ENCODE results near the gene USP38. TPM values are rescaled to one million over a fixed set of nuclear protein-coding genes. Genes with fewer than 3 reads are reported as not detected.
"Not testable (repeated sequence)": the region's sequence is repeated elsewhere in the genome, so short reads cannot be mapped to it uniquely, and the experiment has no call there.

The USP38 gene
- 18.7 and 20.1 TPM in 2 replicates for total RNA-seq (2014; rRNA removed; shearing (Covaris generic))

- H3K36me3 ChIP-seq: peaks cover 35% of the 10 kb centered on the region
- H3K27me3 ChIP-seq (replicated peaks): no peaks in the 10 kb centered on the region
- peak within 1 kb of the TSS; percentile 87 for H3K4me3 ChIP-seq
- peaks cover 4% of the 10 kb centered on the region; the same call in 1 of the 2 replicates for H3K4me1 ChIP-seq (replicated peaks)
- peak within 1 kb of the TSS; percentile 64 for H3K27ac ChIP-seq
- H3K9me3 ChIP-seq (replicated peaks): no peaks in the 10 kb centered on the region
- DNase-seq (ENCODE audit: low read depth in 1 of 2, low spot score in 2 of 2): peak; percentile 74 to 89
These were observed at the start of gene USP38 for GRCh38 chr4:143184503-143185252. USP38 (plus strand) TSS chr4:143184917; CDS start chr4:143185451, 534 bp downstream.

GRCh38 chr4:143135358-143135757 lies 49.4 kb upstream of the USP38 start:
- Histone ChIP-seq H3K4me1 (replicated peaks) (no peaks in the 10 kb centered on the region), H3K27me3 (replicated peaks) (no peaks in the 10 kb centered on the region), H3K36me3 (no peaks in the 10 kb centered on the region), H3K27ac (no peak overlapping the region), H3K9me3 (replicated peaks) (no peaks in the 10 kb centered on the region), H3K4me3 (no peak overlapping the region)
- DNase-seq (ENCODE audit: low read depth in 1 of 2, low spot score in 2 of 2): no peak

- no peak overlapping the region for H3K27ac ChIP-seq
- H3K4me3 ChIP-seq: no peak overlapping the region
- no peaks in the 10 kb centered on the region for H3K4me1 ChIP-seq (replicated peaks)
- no peaks in the 10 kb centered on the region for H3K27me3 ChIP-seq (replicated peaks)
- no peak for DNase-seq (ENCODE audit: low read depth in 1 of 2, low spot score in 2 of 2)
- H3K36me3 ChIP-seq: no peaks in the 10 kb centered on the region
- H3K9me3 ChIP-seq (replicated peaks): no peaks in the 10 kb centered on the region
These were observed 44.0 kb upstream of the USP38 start for GRCh38 chr4:143140696-143141095.

GRCh38 chr4:143148521-143148920 lies 36.2 kb upstream of the USP38 start:
- no peaks in the 10 kb centered on the region for H3K9me3 ChIP-seq (replicated peaks)
- H3K4me3 ChIP-seq: no peak overlapping the region
- no peak for DNase-seq (ENCODE audit: low read depth in 1 of 2, low spot score in 2 of 2)
- no peaks in the 10 kb centered on the region for H3K36me3 ChIP-seq
- no peaks in the 10 kb centered on the region for H3K4me1 ChIP-seq (replicated peaks)
- no peak overlapping the region for H3K27ac ChIP-seq
- no peaks in the 10 kb centered on the region for H3K27me3 ChIP-seq (replicated peaks)

GRCh38 chr4:143156853-143157252 lies 27.9 kb upstream of the USP38 start:
- Histone ChIP-seq H3K9me3 (replicated peaks) (no peaks in the 10 kb centered on the region), H3K4me1 (replicated peaks) (no peaks in the 10 kb centered on the region), H3K27ac (no peak overlapping the region), H3K27me3 (replicated peaks) (no peaks in the 10 kb centered on the region), H3K36me3 (no peaks in the 10 kb centered on the region), H3K4me3 (no peak overlapping the region)
- no peak for DNase-seq (ENCODE audit: low read depth in 1 of 2, low spot score in 2 of 2)

GRCh38 chr4:143163614-143164013 lies 21.1 kb upstream of the USP38 start:
- no peaks in the 10 kb centered on the region for H3K36me3 ChIP-seq
- no peaks in the 10 kb centered on the region for H3K9me3 ChIP-seq (replicated peaks)
- H3K4me3 ChIP-seq: no peak overlapping the region
- H3K4me1 ChIP-seq (replicated peaks): no peaks in the 10 kb centered on the region
- no peaks in the 10 kb centered on the region for H3K27me3 ChIP-seq (replicated peaks)
- no peak for DNase-seq (ENCODE audit: low read depth in 1 of 2, low spot score in 2 of 2)
- no peak overlapping the region for H3K27ac ChIP-seq

GRCh38 chr4:143166722-143167121 lies 18.0 kb upstream of the USP38 start:
- H3K4me3 ChIP-seq; H3K27me3 ChIP-seq (replicated peaks); DNase-seq (ENCODE audit: low read depth in 1 of 2, low spot score in 2 of 2); H3K9me3 ChIP-seq (replicated peaks); H3K27ac ChIP-seq; H3K4me1 ChIP-seq (replicated peaks); H3K36me3 ChIP-seq: not testable (repeated sequence)

- no peaks in the 10 kb centered on the region for H3K27me3 ChIP-seq (replicated peaks)
- no peak overlapping the region for H3K4me3 ChIP-seq
- no peak overlapping the region for H3K27ac ChIP-seq
- H3K9me3 ChIP-seq (replicated peaks): no peaks in the 10 kb centered on the region
- DNase-seq (ENCODE audit: low read depth in 1 of 2, low spot score in 2 of 2): no peak
- no peaks in the 10 kb centered on the region for H3K36me3 ChIP-seq
- no peaks in the 10 kb centered on the region for H3K4me1 ChIP-seq (replicated peaks)
These were observed 5.8 kb upstream of the USP38 start for GRCh38 chr4:143178923-143179322.

- no peaks in the 10 kb centered on the region for H3K27me3 ChIP-seq (replicated peaks)
- no peak for DNase-seq (ENCODE audit: low read depth in 1 of 2, low spot score in 2 of 2)
- no peak overlapping the region for H3K27ac ChIP-seq
- peaks cover 25% of the 10 kb centered on the region for H3K36me3 ChIP-seq
- no peaks in the 10 kb centered on the region for H3K9me3 ChIP-seq (replicated peaks)
- peak overlapping the region; percentile 87 for H3K4me3 ChIP-seq
- peaks cover 4% of the 10 kb centered on the region; the same call in 1 of the 2 replicates for H3K4me1 ChIP-seq (replicated peaks)
These were observed 1.1 kb upstream of the USP38 start for GRCh38 chr4:143183513-143184216.

GRCh38 chr4:143184217-143184502 lies 557 bp upstream of the USP38 start:
- Histone ChIP-seq H3K36me3 (peaks cover 29% of the 10 kb centered on the region), H3K27ac (no peak overlapping the region; the same call in 1 of the 2 replicates), H3K9me3 (replicated peaks) (no peaks in the 10 kb centered on the region), H3K27me3 (replicated peaks) (no peaks in the 10 kb centered on the region), H3K4me3 (peak overlapping the region; percentile 87), H3K4me1 (replicated peaks) (peaks cover 4% of the 10 kb centered on the region; the same call in 1 of the 2 replicates)
- DNase-seq (ENCODE audit: low read depth in 1 of 2, low spot score in 2 of 2): no peak

- DNase-seq (ENCODE audit: low read depth in 1 of 2, low spot score in 2 of 2): peak; percentile 21 to 39
- Histone ChIP-seq H3K4me1 (replicated peaks) (peaks cover 4% of the 10 kb centered on the region; the same call in 1 of the 2 replicates), H3K4me3 (peak overlapping the region; percentile 87), H3K27me3 (replicated peaks) (no peaks in the 10 kb centered on the region), H3K27ac (peak overlapping the region; percentile 64), H3K9me3 (replicated peaks) (no peaks in the 10 kb centered on the region), H3K36me3 (peaks cover 43% of the 10 kb centered on the region)
These were observed 763 bp downstream of the USP38 start for GRCh38 chr4:143185253-143186107.

- Histone ChIP-seq H3K27ac (no peak overlapping the region), H3K27me3 (replicated peaks) (no peaks in the 10 kb centered on the region), H3K4me3 (peak overlapping the region; percentile 87), H3K36me3 (peaks cover 50% of the 10 kb centered on the region), H3K9me3 (replicated peaks) (no peaks in the 10 kb centered on the region), H3K4me1 (replicated peaks) (peaks cover 4% of the 10 kb centered on the region; the same call in 1 of the 2 replicates)
- peak in 1 of 2 experiments; percentile 3 for DNase-seq (ENCODE audit: low read depth in 1 of 2, low spot score in 2 of 2)
These were observed 1.5 kb downstream of the USP38 start for GRCh38 chr4:143186212-143186611.

GRCh38 chr4:143186649-143187048 lies 1.9 kb downstream of the USP38 start:
- DNase-seq (ENCODE audit: low read depth in 1 of 2, low spot score in 2 of 2): peak in 1 of 2 experiments; percentile 8
- Histone ChIP-seq H3K4me1 (replicated peaks) (peaks cover 4% of the 10 kb centered on the region; the same call in 1 of the 2 replicates), H3K27me3 (replicated peaks) (no peaks in the 10 kb centered on the region), H3K4me3 (peak overlapping the region; percentile 87), H3K27ac (no peak overlapping the region), H3K36me3 (peaks cover 53% of the 10 kb centered on the region), H3K9me3 (replicated peaks) (no peaks in the 10 kb centered on the region)

Measured in SJSA1 (cell line).